Choroid plexus epithelial cell (primary cell): ENCODE data around the gene ADISSP.

Experiments used
- DNase-seq: peaks from one replicate; pipeline ENCODE4 v3.0.0-alpha.2; 2010; ENCODE audit warnings: low read depth
- H3K4me3 ChIP-seq: 2 replicates; pipeline ENCODE4 v1.5.1; 2011; ENCODE audit warnings: low read depth, mild to moderate bottlenecking, control low read depth, low read length, moderate library complexity
- CTCF ChIP-seq: conservative IDR thresholded peaks from 2 replicates; pipeline ENCODE4 v1.5.1; 2011; ENCODE audit warnings: low read depth, mild to moderate bottlenecking, control low read depth, inconsistent platforms, low read length, moderate library complexity

Gene ADISSP

GRCh38 chr20:3802524-3803239 is 35.1 kb upstream of the ADISSP start:
- H3K4me3 ChIP-seq = no peak overlapping the region
- no peak for DNase-seq
- no peak for TF ChIP-seq CTCF

GRCh38 chr20:3801846-3802245 is 34.3 kb upstream of the ADISSP start:
- no peak overlapping the region for H3K4me3 ChIP-seq
- no peak for DNase-seq
- no peak for TF ChIP-seq CTCF

GRCh38 chr20:3801299-3801698 is 33.7 kb upstream of the ADISSP start:
- no peak for TF ChIP-seq CTCF
- DNase-seq = no peak
- H3K4me3 ChIP-seq = no peak overlapping the region

GRCh38 chr20:3800878-3801260 is 33.3 kb upstream of the ADISSP start:
- no peak overlapping the region for H3K4me3 ChIP-seq
- DNase-seq = no peak
- TF ChIP-seq CTCF = no peak

GRCh38 chr20:3800256-3800877 is 32.8 kb upstream of the ADISSP start:
- no peak overlapping the region for H3K4me3 ChIP-seq
- TF ChIP-seq CTCF = no peak

GRCh38 chr20:3798908-3799248 is 31.3 kb upstream of the ADISSP start:
- no peak overlapping the region for H3K4me3 ChIP-seq
- no peak for DNase-seq
- no peak for TF ChIP-seq CTCF

More at GRCh38 chr20:3800256-3800877, 32.8 kb upstream of the ADISSP start:
- no peak for DNase-seq

GRCh38 chr20:3798373-3798768 is 30.8 kb upstream of the ADISSP start:
- DNase-seq = no peak
- no peak overlapping the region for H3K4me3 ChIP-seq
- TF ChIP-seq CTCF = no peak
